Stimulated activated CD8-positive, alpha-beta memory T cell treated with anti-CD3 and anti-CD28 coated beads, Interleukin-15, amount 100 ng/mL, for 4 hours (primary cell): ENCODE measurements around the gene BNC2.

Source experiments
- DNase-seq, 2 donors: peaks; one replicate each; pipeline ENCODE4 v3.0.0-alpha.2; 2020; ENCODE audit warnings: low read depth in 2 of 2

Gene BNC2

DNA sequence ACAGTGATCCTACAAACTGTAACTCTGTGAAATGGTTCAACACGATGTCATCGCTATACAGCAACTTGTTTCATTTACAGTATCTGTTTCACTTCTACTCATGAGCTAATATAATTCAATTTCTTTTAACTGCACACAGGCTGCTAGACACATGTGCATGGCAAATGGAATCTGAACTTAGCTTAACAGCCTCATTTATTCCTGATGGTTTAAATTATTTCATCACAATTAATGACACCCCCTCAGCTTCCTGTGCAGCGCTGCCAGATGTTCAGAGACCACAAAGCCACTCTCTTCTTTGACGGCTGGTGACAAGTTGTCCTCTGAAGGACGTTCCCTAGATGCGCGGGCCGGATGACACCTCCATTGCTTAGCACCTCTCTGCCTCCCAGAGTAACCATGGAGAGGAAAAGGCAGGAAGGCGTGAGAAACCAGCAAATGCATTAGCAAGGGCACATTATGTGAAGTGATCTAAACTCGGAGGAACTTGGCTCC is 191.1 kb downstream of the BNC2 start:
- DNase-seq, result no peak

DNA sequence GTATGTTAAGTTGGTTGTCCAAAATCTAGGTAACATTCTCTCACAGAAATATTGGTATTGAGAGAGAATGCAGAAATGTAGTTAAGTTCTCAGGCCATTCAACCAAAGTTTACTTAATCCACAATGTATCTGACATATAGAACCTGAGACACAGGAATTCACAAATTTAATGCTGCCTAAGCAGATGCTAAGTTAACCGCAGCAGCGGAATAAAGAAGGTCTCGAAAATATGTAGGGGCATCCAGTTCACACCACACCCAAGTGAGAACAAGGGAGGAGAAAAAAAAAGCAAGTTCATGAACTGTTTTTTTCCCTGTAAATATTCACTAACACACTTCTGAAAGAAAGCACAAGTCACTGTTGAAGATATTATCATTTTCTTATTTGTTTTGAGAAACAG is 194.0 kb downstream of the BNC2 start:
- DNase-seq, result no peak

DNA sequence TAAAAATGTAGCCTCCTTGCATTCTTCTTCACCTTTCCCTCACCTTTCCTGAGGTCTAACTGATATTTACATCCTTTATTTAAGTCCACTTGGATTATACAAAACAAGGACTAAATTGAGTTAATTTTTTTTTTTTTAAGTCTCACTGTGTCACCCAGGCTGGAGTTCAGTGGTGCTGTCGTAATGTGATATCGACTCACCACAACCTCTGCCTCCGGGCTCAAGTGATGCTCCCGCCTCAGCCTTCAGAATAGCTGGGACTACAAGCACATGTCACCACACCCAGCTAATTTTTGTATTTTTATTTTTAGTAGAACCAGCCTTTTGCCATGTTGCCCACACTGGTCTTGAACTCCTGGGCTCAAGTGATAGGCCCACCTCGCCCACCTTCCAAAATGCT is 195.3 kb downstream of the BNC2 start:
- DNase-seq, result no peak

- no peak for DNase-seq
These were observed 197.3 kb downstream of the BNC2 start for GRCh38 chr9:16673171-16673570.

- DNase-seq, result no peak
These were observed 198.0 kb downstream of the BNC2 start for GRCh38 chr9:16672501-16672900.

GRCh38 chr9:16671591-16672137 is 198.8 kb downstream of the BNC2 start:
- no peak for DNase-seq

GRCh38 chr9:16670791-16671190 is 199.7 kb downstream of the BNC2 start:
- no peak for DNase-seq

- no peak for DNase-seq
These were observed 201.7 kb downstream of the BNC2 start for GRCh38 chr9:16668734-16669295.

DNA sequence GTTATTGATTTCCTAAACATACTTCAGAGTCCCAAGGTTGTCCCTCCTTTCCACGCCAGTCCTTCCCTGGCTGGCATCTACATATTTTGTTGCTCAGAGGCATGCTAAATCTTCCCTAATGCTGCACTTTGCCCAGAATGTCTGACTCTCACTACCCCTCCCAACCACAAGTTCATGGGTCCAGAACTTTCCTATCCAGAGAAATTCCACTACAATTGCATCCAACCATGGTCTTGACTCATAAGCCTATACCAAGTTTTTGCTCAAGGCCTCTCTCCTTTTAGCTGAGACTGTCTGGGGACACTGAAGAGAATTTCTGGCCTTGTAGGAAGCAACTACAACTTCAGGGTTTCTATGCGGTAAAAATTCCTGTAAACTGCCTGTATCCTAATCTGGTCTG is 206.3 kb downstream of the BNC2 start:
- DNase-seq, result no peak

DNA sequence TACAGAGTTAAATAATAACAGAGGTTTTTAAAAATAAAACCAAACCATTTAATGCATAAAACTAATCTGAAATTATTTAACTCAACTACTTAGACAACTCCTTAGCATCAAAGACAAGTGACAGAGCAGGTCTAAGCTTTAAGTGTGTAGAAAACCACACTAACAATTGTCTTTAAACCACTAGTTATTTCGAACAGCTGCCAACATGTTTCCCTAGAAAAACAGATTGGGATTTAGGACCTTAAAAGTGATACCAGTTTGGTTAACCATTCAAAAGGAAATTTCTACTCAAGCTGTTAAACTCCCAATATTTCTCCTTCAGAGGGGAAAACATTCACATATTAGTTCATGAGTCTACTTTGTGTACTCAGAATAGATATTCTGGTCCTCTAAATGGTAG is 208.7 kb downstream of the BNC2 start:
- DNase-seq, result no peak

GRCh38 chr9:16659096-16659495 is 211.4 kb downstream of the BNC2 start:
- no peak for DNase-seq

DNA sequence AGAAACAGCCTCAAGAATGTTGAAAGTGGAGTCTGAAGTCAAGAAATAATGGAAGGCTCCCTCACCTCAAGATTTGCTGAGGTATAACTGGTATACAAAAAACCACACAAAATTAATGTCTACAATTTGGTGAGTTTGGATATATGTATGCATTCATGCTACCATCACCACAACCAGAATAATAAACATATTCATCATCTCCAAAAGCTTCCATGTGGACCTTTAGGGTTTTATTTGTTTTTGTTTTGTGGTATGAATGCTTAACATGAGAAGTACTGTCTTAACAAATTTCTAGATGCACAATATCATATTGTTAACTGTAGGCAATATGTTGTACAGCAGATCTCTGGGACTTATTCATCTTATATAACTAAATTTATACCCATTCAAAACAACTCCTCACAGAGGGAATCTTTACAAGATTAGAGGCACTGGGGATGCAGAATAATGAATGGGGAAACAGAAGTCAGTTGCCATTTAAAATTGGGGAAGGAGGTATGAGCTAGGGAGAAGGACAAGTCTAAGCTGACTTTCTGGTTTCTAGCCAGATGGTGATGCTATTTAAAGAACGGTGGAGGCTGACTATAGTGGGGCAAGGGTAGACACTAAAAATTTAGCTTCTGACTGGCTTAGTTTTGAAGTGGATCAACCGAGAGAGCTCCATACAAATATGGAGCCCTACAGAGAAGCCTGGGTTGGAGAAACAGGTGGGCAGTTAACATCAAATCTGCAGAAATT is 213.9 kb downstream of the BNC2 start:
- no peak for DNase-seq

GRCh38 chr9:16654596-16655126 is 215.8 kb downstream of the BNC2 start:
- DNase-seq, result no peak

DNA sequence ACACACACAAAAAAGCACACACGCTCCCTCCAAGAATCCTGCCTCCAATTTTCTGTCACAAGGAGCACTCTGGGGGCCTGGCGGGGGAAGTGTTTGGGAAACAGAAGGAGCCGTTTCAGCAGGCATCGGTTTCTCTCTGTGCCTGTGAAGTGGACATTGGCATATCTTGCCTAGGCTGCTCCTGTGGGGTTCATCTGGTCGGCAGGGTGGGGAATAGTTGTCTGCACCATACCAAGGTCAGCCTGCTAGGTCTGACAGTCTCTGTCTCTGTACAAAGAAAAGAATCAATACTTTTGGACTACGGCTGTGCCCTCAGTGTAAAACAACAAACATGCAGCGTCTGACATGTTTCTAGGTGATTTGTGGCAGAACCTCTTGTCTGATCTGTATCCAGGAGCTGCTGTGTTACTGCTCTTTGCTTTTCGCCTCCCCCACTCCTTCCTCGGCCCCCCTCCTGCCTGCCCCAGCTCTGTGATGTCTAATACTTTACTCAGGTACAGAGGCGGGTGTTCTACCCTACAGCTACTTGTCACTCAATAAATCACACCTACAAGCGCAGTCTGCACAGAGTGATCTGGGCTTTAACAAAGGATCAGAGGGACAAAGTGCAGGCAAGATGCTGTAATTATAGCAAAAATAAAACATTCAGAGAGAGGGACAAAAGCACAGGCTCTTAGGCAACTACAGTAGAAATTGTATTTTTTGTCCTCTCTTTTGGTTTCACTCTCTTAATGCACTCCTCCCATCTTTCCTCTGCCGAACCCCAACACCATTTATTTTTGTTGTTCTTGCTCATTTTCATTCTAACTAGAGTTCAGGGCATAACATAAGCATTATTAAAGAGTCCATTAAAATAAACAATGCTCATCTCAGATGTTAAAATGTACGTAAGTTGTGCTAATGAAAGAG is 216.7 kb downstream of the BNC2 start:
- no peak for DNase-seq

DNA sequence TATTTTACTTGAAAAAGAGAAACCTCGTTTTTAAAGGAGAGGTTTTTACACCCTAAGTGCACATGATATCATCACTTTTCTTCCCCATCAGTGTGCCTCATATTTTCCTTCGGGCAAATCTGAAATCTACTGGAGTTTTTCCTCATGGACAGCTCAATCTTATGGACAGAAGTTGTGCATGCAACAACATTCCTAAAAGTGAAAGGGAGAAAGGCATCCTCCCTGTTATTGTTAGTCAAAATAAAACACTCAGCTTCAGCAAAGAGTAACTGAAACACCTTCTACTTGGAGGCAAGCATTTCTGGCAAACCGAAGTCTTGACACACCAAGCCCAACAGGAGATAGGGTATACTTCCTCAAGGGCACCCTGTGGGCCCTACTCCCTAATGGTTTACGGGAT is 217.9 kb downstream of the BNC2 start:
- no peak for DNase-seq

- DNase-seq, result no peak
These were observed 219.0 kb downstream of the BNC2 start for GRCh38 chr9:16651446-16651964.

DNA sequence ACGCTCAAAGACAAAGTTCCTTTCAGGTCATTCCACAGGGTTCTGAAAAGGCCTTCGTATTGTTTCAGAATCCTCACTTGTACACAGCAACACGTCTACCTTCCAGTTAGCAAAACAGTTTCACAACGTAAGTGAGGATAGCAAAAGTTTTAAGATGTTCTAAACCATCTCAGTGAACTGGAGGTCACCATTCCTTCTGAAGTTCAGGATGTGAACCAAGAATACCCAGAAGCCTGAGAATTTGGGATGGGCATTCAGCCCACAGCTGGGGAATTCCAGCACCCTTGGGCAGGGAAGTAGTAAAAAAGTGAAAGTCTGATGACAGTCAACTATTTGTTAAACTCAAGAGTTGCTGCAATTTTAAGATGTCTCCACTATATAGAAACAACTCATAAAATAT is 224.5 kb downstream of the BNC2 start:
- no peak for DNase-seq

- no peak for DNase-seq
These were observed 227.9 kb downstream of the BNC2 start for GRCh38 chr9:16642421-16643109.

GRCh38 chr9:16640649-16641048 is 229.8 kb downstream of the BNC2 start:
- DNase-seq, result no peak

GRCh38 chr9:16639644-16640043 is 230.8 kb downstream of the BNC2 start:
- DNase-seq, result no peak

GRCh38 chr9:16637911-16638310 is 232.6 kb downstream of the BNC2 start:
- no peak for DNase-seq
